22Rv1 (cell line): ENCODE results near the gene JPH3.

Source experiments
- H3K27ac ChIP-seq: fragments of 450-650 bp; 2 replicates; pipeline ENCODE4 v1.5.1; 2017
- ZFX ChIP-seq: fragments of 450-650 bp; IDR thresholded peaks from 2 replicates; pipeline ENCODE4 v1.6.1; 2017; ENCODE audit warnings: antibody characterized with exemption, borderline replicate concordance
- TF ChIP-seq, protein P1 (sequence below): fragments of 450-650 bp; IDR thresholded peaks from 2 replicates; pipeline ENCODE4 v1.5.1; 2017; ENCODE audit warnings: mild to moderate bottlenecking

Gene JPH3

DNA sequence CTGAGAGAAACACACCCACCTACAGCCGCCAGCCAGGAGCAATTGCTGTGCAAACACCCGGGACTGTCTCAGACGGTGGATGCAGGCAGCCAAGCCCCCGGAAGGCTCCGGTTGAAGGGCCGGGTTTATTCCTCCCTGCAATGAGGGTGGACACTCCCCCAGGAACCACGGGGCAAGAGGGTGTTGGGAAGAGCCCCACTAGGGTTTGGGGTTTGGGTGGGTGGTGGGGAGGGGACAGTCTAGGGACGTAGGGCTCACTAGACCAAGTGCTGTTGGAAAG, 19.2 kb downstream of the JPH3 start:
- no peak overlapping the region for H3K27ac ChIP-seq
- TF ChIP-seq ZFX = no peak
- TF ChIP-seq, protein P1, sequence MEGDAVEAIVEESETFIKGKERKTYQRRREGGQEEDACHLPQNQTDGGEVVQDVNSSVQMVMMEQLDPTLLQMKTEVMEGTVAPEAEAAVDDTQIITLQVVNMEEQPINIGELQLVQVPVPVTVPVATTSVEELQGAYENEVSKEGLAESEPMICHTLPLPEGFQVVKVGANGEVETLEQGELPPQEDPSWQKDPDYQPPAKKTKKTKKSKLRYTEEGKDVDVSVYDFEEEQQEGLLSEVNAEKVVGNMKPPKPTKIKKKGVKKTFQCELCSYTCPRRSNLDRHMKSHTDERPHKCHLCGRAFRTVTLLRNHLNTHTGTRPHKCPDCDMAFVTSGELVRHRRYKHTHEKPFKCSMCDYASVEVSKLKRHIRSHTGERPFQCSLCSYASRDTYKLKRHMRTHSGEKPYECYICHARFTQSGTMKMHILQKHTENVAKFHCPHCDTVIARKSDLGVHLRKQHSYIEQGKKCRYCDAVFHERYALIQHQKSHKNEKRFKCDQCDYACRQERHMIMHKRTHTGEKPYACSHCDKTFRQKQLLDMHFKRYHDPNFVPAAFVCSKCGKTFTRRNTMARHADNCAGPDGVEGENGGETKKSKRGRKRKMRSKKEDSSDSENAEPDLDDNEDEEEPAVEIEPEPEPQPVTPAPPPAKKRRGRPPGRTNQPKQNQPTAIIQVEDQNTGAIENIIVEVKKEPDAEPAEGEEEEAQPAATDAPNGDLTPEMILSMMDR = no peak

DNA sequence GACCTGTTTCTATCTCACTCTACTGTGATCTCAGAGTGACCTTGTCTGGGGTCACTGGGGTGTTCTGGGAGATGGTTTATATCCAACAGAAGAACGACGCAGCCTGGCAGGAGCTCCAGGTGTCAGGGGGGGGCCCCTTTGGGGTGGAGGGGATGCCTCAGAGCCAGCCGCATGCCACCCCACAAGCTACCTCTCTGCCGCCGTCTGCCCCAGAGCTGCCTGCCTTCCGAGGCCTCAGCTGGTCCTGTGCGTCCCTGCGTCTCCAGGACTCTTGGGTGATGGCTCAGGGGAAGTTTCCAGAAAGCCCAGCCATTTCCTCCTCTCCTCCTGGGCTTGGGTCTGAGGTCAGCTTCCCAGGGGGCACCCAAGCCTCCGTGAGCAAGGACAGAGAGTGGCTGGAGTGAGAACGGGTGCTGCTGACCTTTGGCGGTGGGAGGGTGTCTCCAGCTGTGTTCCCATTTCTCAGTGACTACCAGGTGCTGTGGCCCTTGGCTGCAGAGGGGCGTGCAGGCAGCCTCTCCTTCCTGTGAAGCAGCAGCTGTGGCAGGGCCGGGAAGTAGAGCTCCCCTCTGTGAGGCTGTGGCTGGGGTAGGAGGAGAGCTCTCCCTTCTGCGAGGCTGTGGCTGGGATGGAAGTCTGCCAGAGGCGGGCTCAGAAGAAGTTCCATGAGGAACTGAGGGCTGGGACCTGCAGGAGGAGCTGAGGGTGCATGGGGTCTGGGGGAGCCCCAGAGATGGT, 19.8 kb downstream of the JPH3 start:
- TF ChIP-seq, protein P1 = no peak
- no peak for TF ChIP-seq ZFX
- H3K27ac ChIP-seq = no peak overlapping the region

DNA sequence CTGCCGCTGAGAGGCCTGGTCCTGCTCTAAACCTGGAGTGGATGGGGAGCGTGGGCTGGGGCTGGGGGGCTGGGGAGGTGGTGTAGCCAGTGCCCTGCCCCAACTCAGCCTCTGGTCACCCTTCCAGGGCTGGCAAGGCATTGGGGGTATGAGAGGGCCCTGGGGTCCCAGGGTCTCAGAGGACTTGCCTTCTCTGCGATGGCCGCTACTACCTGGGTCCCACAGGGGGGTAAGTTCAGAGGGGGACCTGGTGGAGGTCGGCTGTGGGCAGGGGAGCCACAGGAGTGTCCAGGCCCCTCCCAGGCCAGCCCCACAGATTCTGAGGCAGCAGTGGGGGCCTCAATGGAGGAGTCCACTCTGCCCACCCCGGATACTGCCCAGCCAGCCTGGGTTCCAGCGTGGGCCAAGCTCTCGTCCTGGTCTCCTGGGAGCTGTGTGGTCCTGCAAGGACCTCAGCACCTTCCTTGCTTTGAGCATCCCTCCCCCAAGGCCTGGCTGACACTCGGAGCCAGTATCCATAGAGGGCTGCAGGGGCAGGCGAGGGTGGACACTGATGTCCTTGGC, 20.5 kb downstream of the JPH3 start:
- H3K27ac ChIP-seq = no peak overlapping the region
- TF ChIP-seq, protein P1 = no peak
- no peak for TF ChIP-seq ZFX

DNA sequence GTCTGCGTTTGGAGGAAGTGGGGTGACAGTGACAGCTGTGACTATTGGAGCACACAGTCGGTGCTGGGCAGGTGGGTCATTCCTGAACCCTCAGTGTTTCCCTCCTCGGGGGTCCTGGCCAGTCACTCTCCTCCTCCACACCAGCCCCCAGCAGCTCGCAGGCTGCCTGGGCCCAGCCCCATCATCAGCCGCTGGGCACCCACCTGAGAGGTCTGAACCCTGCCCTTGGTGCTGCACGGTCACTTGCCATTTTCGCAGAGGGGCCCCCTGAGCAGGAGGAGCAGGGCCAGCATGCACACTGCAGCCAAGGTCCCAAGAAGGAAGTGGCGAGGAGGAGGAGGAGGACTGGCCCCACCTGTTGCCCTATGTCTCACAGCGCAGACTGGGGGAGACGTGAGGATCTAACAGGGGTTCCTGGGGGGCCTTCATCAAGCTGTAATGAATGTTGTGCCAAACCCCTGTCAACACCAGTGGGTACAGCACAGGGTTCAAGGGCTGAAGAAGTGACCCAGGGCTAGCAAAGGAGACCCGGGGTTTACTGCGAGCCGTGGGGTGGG, 23.0 kb downstream of the JPH3 start:
- no peak overlapping the region for H3K27ac ChIP-seq
- TF ChIP-seq, protein P1 = no peak

DNA sequence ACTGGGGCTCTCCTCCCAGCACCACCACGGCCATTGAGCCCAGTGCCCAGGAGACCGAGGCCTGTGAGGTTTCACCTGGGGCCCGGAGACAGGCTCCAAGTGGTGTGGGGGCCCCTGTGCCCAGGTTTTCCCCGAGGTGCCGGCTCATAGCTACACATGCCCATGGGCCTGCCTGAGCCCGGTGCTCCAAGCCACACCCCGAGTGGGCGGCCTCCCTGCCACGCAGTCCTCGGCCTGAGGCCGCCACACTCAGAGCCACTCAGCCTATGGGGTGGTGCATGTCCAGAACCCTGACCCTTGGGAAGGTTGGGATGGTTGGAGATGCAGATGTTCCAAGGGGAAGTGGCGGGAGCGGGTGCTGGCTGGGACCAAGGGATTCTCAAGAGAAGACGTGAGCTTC, 24.1 kb downstream of the JPH3 start:
- TF ChIP-seq ZFX = no peak
- TF ChIP-seq, protein P1 = no peak
- no peak overlapping the region for H3K27ac ChIP-seq

DNA sequence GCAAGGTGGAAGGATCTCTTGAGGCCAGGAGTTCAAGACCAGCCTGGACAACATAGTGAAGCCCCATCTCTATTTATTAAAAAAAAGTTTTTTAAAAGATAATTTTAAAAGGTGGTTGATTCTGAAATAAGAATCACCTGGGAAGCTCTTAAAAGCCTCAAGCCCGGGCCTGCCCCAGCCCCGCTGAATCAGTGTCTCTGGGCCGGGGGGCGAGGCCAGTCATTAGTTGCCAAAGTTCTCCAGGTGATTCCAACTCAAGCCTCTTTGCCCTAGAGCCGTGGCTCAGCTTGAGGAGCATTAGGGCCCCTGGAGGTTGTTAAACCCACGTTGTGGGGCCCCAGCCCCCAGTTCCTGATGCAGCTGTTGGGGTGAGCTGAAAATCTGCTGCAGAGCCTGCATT, 24.6 kb downstream of the JPH3 start:
- H3K27ac ChIP-seq = no peak overlapping the region
- no peak for TF ChIP-seq ZFX
- TF ChIP-seq, protein P1 = no peak

DNA sequence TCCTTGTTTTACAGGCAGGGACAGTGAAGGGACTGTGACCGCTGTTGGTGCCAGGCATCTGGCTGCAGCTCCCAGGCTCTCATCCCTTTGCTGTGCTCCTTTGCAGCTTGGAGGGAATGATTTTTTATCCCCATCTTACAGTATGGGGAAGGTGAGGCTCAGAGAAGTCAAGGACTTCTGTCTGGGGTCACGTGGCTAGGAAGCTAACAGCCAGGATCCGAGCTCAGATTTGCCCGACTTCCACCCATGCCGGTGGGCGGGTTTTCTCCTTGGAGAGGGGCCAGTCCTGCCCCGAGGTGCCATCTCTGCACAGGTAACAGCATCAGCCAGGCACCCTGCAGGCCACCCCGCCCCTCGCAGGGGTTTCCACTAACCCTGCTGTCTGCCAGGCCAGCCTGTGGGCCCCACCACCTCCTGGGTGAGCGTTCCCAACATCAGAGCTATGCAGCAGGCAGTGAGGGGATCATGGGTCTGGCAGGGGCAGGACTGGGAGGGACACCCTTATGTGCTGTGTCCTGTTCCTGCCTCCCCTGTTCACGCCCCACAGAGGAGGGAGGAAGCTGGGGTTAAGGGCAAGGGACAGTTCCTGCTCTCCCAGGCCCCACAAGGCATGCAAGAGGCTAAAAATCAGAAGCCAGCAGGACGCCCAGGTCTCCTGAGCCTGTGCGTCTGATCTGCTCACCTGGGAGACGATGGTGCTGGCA, 25.4 kb downstream of the JPH3 start:
- TF ChIP-seq, protein P1 = no peak
- H3K27ac ChIP-seq = no peak overlapping the region
